H9 (cell line): ENCODE results near the gene IL12RB1. TPM values are rescaled to one million over a fixed set of nuclear protein-coding genes. Genes with fewer than 3 reads are reported as not detected.

Source experiments
- DNase-seq: peaks from one replicate; pipeline ENCODE4 v3.0.0-alpha.2; 2017
- H2AFZ ChIP-seq: one replicate; pipeline ENCODE4 v1.6.1; 2013; ENCODE audit warnings: mild to moderate bottlenecking, low read length, control low read depth, moderate library complexity
- H2AK5ac ChIP-seq: 2 replicates; pipeline ENCODE4 v1.6.1; 2013; ENCODE audit warnings: low read length, control low read depth, mixed read lengths; ENCODE audit not compliant: insufficient read length
- H2BK120ac ChIP-seq: one replicate; pipeline ENCODE4 v1.6.1; 2013; ENCODE audit warnings: low read depth, mild to moderate bottlenecking, low read length, control low read depth, inconsistent platforms; ENCODE audit not compliant: poor library complexity, severe bottlenecking
- H2BK12ac ChIP-seq: 2 replicates; pipeline ENCODE4 v1.6.1; 2013; ENCODE audit warnings: low read length, control low read depth, mixed read lengths, low read depth; ENCODE audit not compliant: insufficient read length
- H2BK15ac ChIP-seq: 2 replicates; pipeline ENCODE4 v1.6.1; 2013; ENCODE audit warnings: low read depth, low read length, control low read depth
- H2BK20ac ChIP-seq: one replicate; pipeline ENCODE4 v1.6.1; 2013; ENCODE audit warnings: low read depth, mild to moderate bottlenecking, low read length, control low read depth, inconsistent platforms; ENCODE audit not compliant: poor library complexity, severe bottlenecking
- H2BK5ac ChIP-seq: 2 replicates; pipeline ENCODE4 v1.6.1; 2013; ENCODE audit warnings: low read length, control low read depth, mixed read lengths; ENCODE audit not compliant: insufficient read length
- H3K14ac ChIP-seq: 2 replicates; pipeline ENCODE4 v1.6.1; 2013; ENCODE audit warnings: low read length, control low read depth; ENCODE audit not compliant: insufficient read depth
- H3K18ac ChIP-seq: 2 replicates; pipeline ENCODE4 v1.6.1; 2013; ENCODE audit warnings: low read depth, mild to moderate bottlenecking, mixed read lengths, low read length, control low read depth; ENCODE audit not compliant: insufficient read length
- H3K23ac ChIP-seq: 2 replicates; pipeline ENCODE4 v1.6.1; 2013; ENCODE audit warnings: low read length, control low read depth, mixed read lengths, low read depth; ENCODE audit not compliant: insufficient read length
- H3K23me2 ChIP-seq: 2 replicates; pipeline ENCODE4 v1.6.1; 2013; ENCODE audit warnings: low read depth, mild to moderate bottlenecking, mixed read lengths, low read length, control low read depth; ENCODE audit not compliant: insufficient read length, poor library complexity, severe bottlenecking
- H3K27ac ChIP-seq: 2 replicates; pipeline ENCODE4 v1.5.1; 2013; ENCODE audit warnings: low read length, control low read depth, mixed read lengths, low read depth; ENCODE audit not compliant: insufficient read length
- H3K27me3 ChIP-seq: 2 replicates; pipeline ENCODE4 v1.6.1; 2013; ENCODE audit warnings: low read length, control low read depth, inconsistent platforms; ENCODE audit not compliant: insufficient read depth
- H3K4ac ChIP-seq: 2 replicates; pipeline ENCODE4 v1.6.1; 2013; ENCODE audit warnings: low read depth, mild to moderate bottlenecking, control low read depth, inconsistent platforms, low read length, moderate library complexity
- H3K4me1 ChIP-seq: 2 replicates; pipeline ENCODE4 v1.6.1; 2013; ENCODE audit warnings: low read length, control low read depth, inconsistent platforms; ENCODE audit not compliant: insufficient read depth
- H3K4me2 ChIP-seq: 2 replicates; pipeline ENCODE4 v1.6.1; 2013; ENCODE audit warnings: low read length, control low read depth, mixed read lengths; ENCODE audit not compliant: insufficient read length, insufficient read depth
- H3K56ac ChIP-seq: 2 replicates; pipeline ENCODE4 v1.6.1; 2013; ENCODE audit warnings: low read depth, mild to moderate bottlenecking, mixed read lengths, low read length, control low read depth; ENCODE audit not compliant: insufficient read length
- H3K79me1 ChIP-seq: 2 replicates; pipeline ENCODE4 v1.6.1; 2013; ENCODE audit warnings: low read depth, mild to moderate bottlenecking, moderate library complexity, low read length, control low read depth, inconsistent platforms; ENCODE audit not compliant: insufficient read depth, poor library complexity, severe bottlenecking
- H3K79me2 ChIP-seq: 2 replicates; pipeline ENCODE4 v1.6.1; 2013; ENCODE audit warnings: low read length, control low read depth, inconsistent platforms; ENCODE audit not compliant: insufficient read depth
- H3K9ac ChIP-seq: 2 replicates; pipeline ENCODE4 v1.6.1; 2013; ENCODE audit warnings: low read length, control low read depth, mixed read lengths; ENCODE audit not compliant: insufficient read length; ENCODE audit errors: extremely low read depth
- H3K9me3 ChIP-seq: one replicate; pipeline ENCODE4 v1.6.1; 2013; ENCODE audit warnings: low read depth, low read length, inconsistent platforms; ENCODE audit not compliant: control insufficient read depth
- H3T11ph ChIP-seq: one replicate; pipeline ENCODE4 v1.6.1; 2013; ENCODE audit warnings: mild to moderate bottlenecking, low read length, control low read depth, inconsistent platforms
- H4K20me1 ChIP-seq: one replicate; pipeline ENCODE4 v1.6.1; 2013; ENCODE audit not compliant: control insufficient read depth, insufficient read length, insufficient read depth
- H4K5ac ChIP-seq: 2 replicates; pipeline ENCODE4 v1.6.1; 2013; ENCODE audit warnings: low read depth, mild to moderate bottlenecking, mixed read lengths, low read length, control low read depth; ENCODE audit not compliant: insufficient read length
- H4K8ac ChIP-seq: replicated peaks from 2 replicates; pipeline ENCODE4 v1.6.1; 2013; ENCODE audit warnings: low read length, control low read depth, mixed read lengths, low read depth; ENCODE audit not compliant: insufficient read length
- H4K91ac ChIP-seq: 2 replicates; pipeline ENCODE4 v1.6.1; 2013; ENCODE audit warnings: low read depth, mild to moderate bottlenecking, moderate library complexity, mixed read lengths, low read length, control low read depth; ENCODE audit not compliant: insufficient read length
- H3K27ac Mint-ChIP-seq, 3 experiments: 2 replicates in 2 of 3; 3 replicates in 1 of 3; pipeline ENCODE4 v1.8.0; 2020 to 2021; ENCODE audit warnings: mixed read lengths in 3 of 3, mild to moderate bottlenecking in 1 of 3, moderate library complexity in 1 of 3
- H3K27me3 Mint-ChIP-seq: 2 replicates; pipeline ENCODE4 v1.8.0; 2021; ENCODE audit warnings: low read depth, mild to moderate bottlenecking, moderate library complexity, mixed read lengths
- H3K36me3 Mint-ChIP-seq, 3 experiments: 2 replicates in 2 of 3; 3 replicates in 1 of 3; pipeline ENCODE4 v1.8.0; 2020 to 2021; ENCODE audit warnings: low read depth in 3 of 3, mixed read lengths in 3 of 3; ENCODE audit not compliant: insufficient read depth in 1 of 3
- H3K4me1 Mint-ChIP-seq, 2 experiments: 2 replicates each; pipeline ENCODE4 v1.8.0; 2020; ENCODE audit warnings: mixed read lengths in 2 of 2
- H3K4me3 Mint-ChIP-seq, 2 experiments: 2 replicates in 1 of 2; 3 replicates in 1 of 2; pipeline ENCODE4 v1.8.0; 2020 to 2021; ENCODE audit warnings: mild to moderate bottlenecking in 2 of 2, mixed read lengths in 2 of 2, moderate library complexity in 1 of 2
- H3K9me3 Mint-ChIP-seq, 2 experiments: 2 replicates in 1 of 2; 3 replicates in 1 of 2; pipeline ENCODE4 v1.8.0; 2020; ENCODE audit warnings: mild to moderate bottlenecking in 2 of 2, mixed read lengths in 2 of 2, moderate library complexity in 1 of 2
- CTCF ChIP-seq: fragments of 200-600 bp; sonication (generic); conservative IDR thresholded peaks from 3 replicates; pipeline ENCODE4 v1.8.0; 2021; ENCODE audit warnings: antibody characterized with exemption, mild to moderate bottlenecking
- WGBS: extraction: QIAGEN DNeasy Blood & Tissue Kit; methylation state at CpG from one replicate; pipeline ENCODE4 v1.1.7; 2013; ENCODE audit warnings: missing lambda C conversion rate, low lambda C conversion rate, mixed read lengths; ENCODE audit not compliant: insufficient read length; ENCODE audit errors: extremely low coverage; 5-methylcytosine and 5-hydroxymethylcytosine counted together
- total RNA-seq: library from RNA; stranded (reverse); gene quantifications from 2 replicates; pipeline ENCODE4 v1.2.1, GENCODE V29; 2021

The IL12RB1 gene
- total RNA-seq, 1 experiment from 2014 or later: not detected

DNA sequence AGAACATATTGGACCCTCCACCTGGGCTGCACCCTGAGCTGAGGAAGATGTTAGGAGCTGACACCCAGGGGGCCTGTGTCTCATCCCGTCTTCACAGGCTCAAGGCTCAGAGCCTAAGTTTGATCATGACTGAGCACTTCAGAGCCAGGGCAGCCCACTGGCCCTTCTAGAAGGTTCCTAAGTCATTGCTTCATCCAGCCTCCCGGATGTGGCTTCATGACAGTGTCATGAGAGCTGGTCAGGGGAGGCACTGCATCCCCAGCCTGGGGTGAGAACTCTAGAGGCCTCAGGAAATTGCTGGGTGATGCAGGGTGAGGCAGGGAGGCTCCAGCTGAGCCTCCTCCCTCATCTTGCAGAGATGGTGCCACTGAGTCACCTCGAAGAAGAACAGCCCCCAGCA lies 41.3 kb upstream of the IL12RB1 start:
- no peak overlapping the region for H2AFZ ChIP-seq
- no peak overlapping the region for H3K4me2 ChIP-seq
- H4K91ac ChIP-seq: no peak overlapping the region
- H3K27ac ChIP-seq: no peak overlapping the region
- H2BK120ac ChIP-seq: no peak overlapping the region
- DNase-seq: no peak
- no peak overlapping the region for H4K8ac ChIP-seq
- Mint-ChIP-seq H3K36me3 (peaks cover 15 to 57% (median 53%) of the 10 kb centered on the region in 3 experiments; a peak in 6 of 7 replicates), H3K9me3 (no peaks in the 10 kb centered on the region), H3K27ac (no peak overlapping the region; a peak in 1 of 7 replicates), H3K27me3 (no peaks in the 10 kb centered on the region), H3K4me1 (no peaks in the 10 kb centered on the region), H3K4me3 (no peak overlapping the region)
- no peak overlapping the region for H3T11ph ChIP-seq
- TF ChIP-seq CTCF: no peak
- H3K4me1 ChIP-seq: no peaks in the 10 kb centered on the region
- no peak overlapping the region for H3K14ac ChIP-seq
- H3K9me3 ChIP-seq: no peaks in the 10 kb centered on the region
- no peaks in the 10 kb centered on the region for H3K23me2 ChIP-seq
- H4K5ac ChIP-seq: no peak overlapping the region
- H3K79me1 ChIP-seq: no peaks in the 10 kb centered on the region
- no peak overlapping the region for H2BK20ac ChIP-seq
- no peak overlapping the region for H2BK5ac ChIP-seq
- H3K79me2 ChIP-seq: no peaks in the 10 kb centered on the region
- no peaks in the 10 kb centered on the region for H4K20me1 ChIP-seq
- H2BK15ac ChIP-seq: no peak overlapping the region
- H3K27me3 ChIP-seq: no peaks in the 10 kb centered on the region
- H3K18ac ChIP-seq: no peak overlapping the region
- no peak overlapping the region for H3K9ac ChIP-seq
- no peak overlapping the region for H3K56ac ChIP-seq
- peak overlapping the region; percentile 9 for H3K23ac ChIP-seq
- H2AK5ac ChIP-seq: no peak overlapping the region
- no peak overlapping the region for H2BK12ac ChIP-seq
- WGBS: no CpG with 5 or more reads among the region's 3 CpGs
- H3K4ac ChIP-seq: no peak overlapping the region
